Measurements from ENCODE around the gene MRPL42. TPM values are rescaled to one million over a fixed set of nuclear protein-coding genes. Genes with fewer than 3 reads are reported as not detected.
A peak's percentile ranks its signal among the peaks of the same experiment; 100 is the strongest.

Gene MRPL42
- total RNA-seq, 1 experiment from 2014 or later, result 108 TPM

GRCh38 chr12:93469386-93469785 is 2.1 kb downstream of the MRPL42 start:
- H2BK15ac ChIP-seq (ENCODE audit: low read depth, low read length), result no peak overlapping the region
- no peaks in the 10 kb centered on the region for H3K27me3 ChIP-seq (ENCODE audit: insufficient read depth, low read length)
- Mint-ChIP-seq H3K9me3 (no peaks in the 10 kb centered on the region), H3K4me1 (peaks cover 9 to 11% of the 10 kb centered on the region in 2 experiments), H3K27me3 (ENCODE audit: low read depth) (no peaks in the 10 kb centered on the region; the same call in 1 of the 2 replicates), H3K36me3 (ENCODE audit: insufficient read depth in 1 of 3, low read depth in 3 of 3) (peaks cover 20 to 40% (median 36%) of the 10 kb centered on the region in 3 experiments), H3K27ac (no peak overlapping the region), H3K4me3 (peak overlapping the region; percentile 31 to 51; a peak in 2 of 5 replicates)
- TF ChIP-seq, protein P1, sequence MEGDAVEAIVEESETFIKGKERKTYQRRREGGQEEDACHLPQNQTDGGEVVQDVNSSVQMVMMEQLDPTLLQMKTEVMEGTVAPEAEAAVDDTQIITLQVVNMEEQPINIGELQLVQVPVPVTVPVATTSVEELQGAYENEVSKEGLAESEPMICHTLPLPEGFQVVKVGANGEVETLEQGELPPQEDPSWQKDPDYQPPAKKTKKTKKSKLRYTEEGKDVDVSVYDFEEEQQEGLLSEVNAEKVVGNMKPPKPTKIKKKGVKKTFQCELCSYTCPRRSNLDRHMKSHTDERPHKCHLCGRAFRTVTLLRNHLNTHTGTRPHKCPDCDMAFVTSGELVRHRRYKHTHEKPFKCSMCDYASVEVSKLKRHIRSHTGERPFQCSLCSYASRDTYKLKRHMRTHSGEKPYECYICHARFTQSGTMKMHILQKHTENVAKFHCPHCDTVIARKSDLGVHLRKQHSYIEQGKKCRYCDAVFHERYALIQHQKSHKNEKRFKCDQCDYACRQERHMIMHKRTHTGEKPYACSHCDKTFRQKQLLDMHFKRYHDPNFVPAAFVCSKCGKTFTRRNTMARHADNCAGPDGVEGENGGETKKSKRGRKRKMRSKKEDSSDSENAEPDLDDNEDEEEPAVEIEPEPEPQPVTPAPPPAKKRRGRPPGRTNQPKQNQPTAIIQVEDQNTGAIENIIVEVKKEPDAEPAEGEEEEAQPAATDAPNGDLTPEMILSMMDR (conservative IDR thresholded peaks at IDR 0.05), result no peak
- no peak overlapping the region for H3K23ac ChIP-seq (ENCODE audit: insufficient read length, low read depth, low read length)
- H4K91ac ChIP-seq (ENCODE audit: insufficient read length, low read depth, low read length), result no peak overlapping the region
- H3K56ac ChIP-seq (ENCODE audit: insufficient read length, low read depth, low read length), result no peak overlapping the region
- no peak overlapping the region for H2BK12ac ChIP-seq (ENCODE audit: insufficient read length, low read depth, low read length)
- H2BK20ac ChIP-seq (ENCODE audit: low read depth, low read length, poor library complexity, severe bottlenecking), result no peak overlapping the region
- H3K27ac ChIP-seq (ENCODE audit: insufficient read length, low read depth, low read length), result no peak overlapping the region
- no peak overlapping the region for H2BK120ac ChIP-seq (ENCODE audit: low read depth, low read length, poor library complexity, severe bottlenecking)
- H3K9me3 ChIP-seq (ENCODE audit: control insufficient read depth, low read depth, low read length), result no peaks in the 10 kb centered on the region
- no peak overlapping the region for H3K4me2 ChIP-seq (ENCODE audit: insufficient read depth, insufficient read length, low read length)
- no peak overlapping the region for H2BK5ac ChIP-seq (ENCODE audit: insufficient read length, low read length)
- peaks cover 19% of the 10 kb centered on the region for H3K79me2 ChIP-seq (ENCODE audit: insufficient read depth, low read length)
- no peak overlapping the region for H2AFZ ChIP-seq (ENCODE audit: low read length)
- no peak overlapping the region for H3K18ac ChIP-seq (ENCODE audit: insufficient read length, low read depth, low read length)
- no peak overlapping the region for H3K14ac ChIP-seq (ENCODE audit: insufficient read depth, low read length)
- H3K79me1 ChIP-seq (ENCODE audit: insufficient read depth, low read depth, low read length, poor library complexity, severe bottlenecking), result peaks cover 14% of the 10 kb centered on the region
- no peak overlapping the region for H2AK5ac ChIP-seq (ENCODE audit: insufficient read length, low read length)
- no peak overlapping the region for H3T11ph ChIP-seq (ENCODE audit: low read length)
- H3K4ac ChIP-seq (ENCODE audit: low read depth, low read length), result no peak overlapping the region
- H4K20me1 ChIP-seq (ENCODE audit: control insufficient read depth, insufficient read depth, insufficient read length), result no peaks in the 10 kb centered on the region
- peaks cover 3% of the 10 kb centered on the region; the same call in 1 of the 2 replicates for H3K4me1 ChIP-seq (ENCODE audit: insufficient read depth, low read length)
- H3K9ac ChIP-seq (ENCODE audit: extremely low read depth, insufficient read length, low read length), result no peak overlapping the region
- no peak overlapping the region for H4K8ac ChIP-seq (replicated peaks; ENCODE audit: insufficient read length, low read depth, low read length)
- H4K5ac ChIP-seq (ENCODE audit: insufficient read length, low read depth, low read length), result no peak overlapping the region
- peaks cover 3% of the 10 kb centered on the region for H3K23me2 ChIP-seq (ENCODE audit: insufficient read length, low read depth, low read length, poor library complexity, severe bottlenecking)
- no peak for DNase-seq

All from H9 (cell line).